Right cardiac atrium (tissue), 5 donors: ENCODE results near the gene DDX56. TPM values are rescaled to one million over a fixed set of nuclear protein-coding genes. Genes with fewer than 3 reads are reported as not detected.

ENCODE experiments used
- ATAC-seq, 2 donors: fragments of 200-7000 bp; cut with Tn5 transposase; one replicate each; pipeline versions ENCODE4 v1.8.0 to v1.9.1; 2020; ENCODE audit warnings: moderate library complexity in 2 of 2, mild to moderate bottlenecking in 1 of 2
- DNase-seq, 3 donors: peaks; one replicate each; pipeline ENCODE4 v3.0.0-alpha.2; 2020
- H3K27ac ChIP-seq: one replicate; pipeline ENCODE4 v1.5.1; 2013; ENCODE audit warnings: mild to moderate bottlenecking, low read length, control low read depth, moderate library complexity
- H3K27me3 ChIP-seq: one replicate; pipeline ENCODE4 v1.6.1; 2013; ENCODE audit not compliant: control insufficient read depth, insufficient read depth
- H3K4me1 ChIP-seq: one replicate; pipeline ENCODE4 v1.6.1; 2013; ENCODE audit warnings: low read length; ENCODE audit not compliant: control insufficient read depth, insufficient read depth
- H3K4me3 ChIP-seq: one replicate; pipeline ENCODE4 v1.5.1; 2013; ENCODE audit warnings: low read length, control low read depth
- H3K9me3 ChIP-seq: one replicate; pipeline ENCODE4 v1.6.1; 2013; ENCODE audit warnings: low read length; ENCODE audit not compliant: control insufficient read depth
- WGBS: extraction: QIAGEN DNeasy Blood & Tissue Kit; methylation state at CpG from one replicate; pipeline ENCODE4 v1.1.7; 2013; 5-methylcytosine and 5-hydroxymethylcytosine counted together
- intact Hi-C, 4 donors: fragments of 100-400 bp; cut with DNase I; formaldehyde crosslinking; loops; one replicate each; pipeline versions ENCODE4 v1.11.0 to v1.14.0; 2022 to 2023
- long read RNA-seq, 4 donors: library from polyadenylated mRNA; unstranded; transcript quantifications; one replicate each; pipeline ENCODE4 v2.0.0, GENCODE V29; 2020 to 2021
- polyA plus RNA-seq: library from polyadenylated mRNA; stranded (reverse); fragments of 200-250 nt; gene quantifications from one replicate; pipeline ENCODE4 v1.2.3, GENCODE V29; 2013
- total RNA-seq, 4 donors: library from RNA; stranded (reverse); fragmentation: NEBNext Ultra II Directional; extraction: Animal tissue kit (Norgen Biotek cat#: 25700); gene quantifications; one replicate each; pipeline ENCODE4 v1.2.1, GENCODE V29; 2021
- donor health status: healthy with polysubstance abuse.
- donor health status: DM: no; HTN: yes; CAD: no.
- donor health status: DM: no; HTN: no; CAD: no.
- donor health status: DM: no; HTN: yes; CAD: no; lungs with severe emphysema.
- donor health status: DM: yes; HTN: yes; CAD: no.

The DDX56 gene
- 10 to 100 TPM; 23.4 to 35.5 (median 28.2) TPM for total RNA-seq
- 24.1 TPM for polyA plus RNA-seq
- long read RNA-seq, donor 1, transcript DDX56-206 (14 exons, 1,853 nt) = minor isoform, 7 of 60 reads
- long read RNA-seq, donor 1, transcript DDX56-201 (14 exons, 2,336 nt) = major isoform, 39 of 60 reads
- long read RNA-seq, donor 1, partial matches to known transcripts = 6 of 60 reads
- long read RNA-seq, donor 1, other reads (novel, unspliced or antisense) = 4 of 60 reads
- long read RNA-seq, donor 2, transcript DDX56-201 (14 exons, 2,336 nt) = major isoform, 21 of 32 reads
- long read RNA-seq, donor 2, partial matches to known transcripts = 2 of 32 reads
- long read RNA-seq, donor 2, other reads (novel, unspliced or antisense) = 5 of 32 reads
- long read RNA-seq, donor 3, transcript DDX56-201 (14 exons, 2,336 nt) = major isoform, 112 of 149 reads
- long read RNA-seq, donor 3, transcript DDX56-206 (14 exons, 1,853 nt) = minor isoform, 13 of 149 reads
- long read RNA-seq, donor 3, transcript DDX56-212 (13 exons, 1,781 nt) = minor isoform, 5 of 149 reads
- long read RNA-seq, donor 3, partial matches to known transcripts = 6 of 149 reads
- long read RNA-seq, donor 3, other reads (novel, unspliced or antisense) = 12 of 149 reads
- long read RNA-seq, donor 4, transcript DDX56-201 (14 exons, 2,336 nt) = major isoform, 15 of 19 reads
- long read RNA-seq, donor 4, partial matches to known transcripts = 1 of 19 reads
- long read RNA-seq, donor 4, other reads (novel, unspliced or antisense) = 1 of 19 reads

GRCh38 chr7:44573464-44574286, at the start of gene DDX56:
DDX56 (minus strand) TSS chr7:44573908; CDS start chr7:44573895, 13 bp downstream.
- no peaks in the 10 kb centered on the region for H3K9me3 ChIP-seq
- peaks cover 8% of the 10 kb centered on the region for H3K4me1 ChIP-seq
- peak within 1 kb of the TSS; percentile 89 for H3K27ac ChIP-seq
- peak; percentile 97 to 98 for ATAC-seq
- WGBS = under 1% methylated on average over 74 of the region's 74 CpGs
- peak; percentile 97 to 98 (median 98) for DNase-seq
- intact Hi-C loops = no loop called here
- peak within 1 kb of the TSS; percentile 63 for H3K4me3 ChIP-seq
- H3K27me3 ChIP-seq = no peaks in the 10 kb centered on the region

- Histone ChIP-seq H3K4me1 (peaks cover 9% of the 10 kb centered on the region), H3K4me3 (no peak overlapping the region), H3K27ac (peak overlapping the region; percentile 26), H3K9me3 (no peaks in the 10 kb centered on the region), H3K27me3 (no peaks in the 10 kb centered on the region)
- WGBS = 71% methylated on average over 5 of the region's 5 CpGs
- DNase-seq (no peak), ATAC-seq (peak; percentile 20 to 40)
- intact Hi-C loops = no loop called here
Observed at GRCh38 chr7:44622342-44623151, 48.8 kb upstream of the DDX56 start.

- Histone ChIP-seq H3K4me3 (no peak overlapping the region), H3K4me1 (peaks cover 11% of the 10 kb centered on the region), H3K9me3 (no peaks in the 10 kb centered on the region), H3K27ac (peak overlapping the region; percentile 13), H3K27me3 (no peaks in the 10 kb centered on the region)
- 87% methylated on average over 5 of the region's 5 CpGs for WGBS
- intact Hi-C loops = no loop called here
- ATAC-seq (no peak), DNase-seq (no peak)
Observed at GRCh38 chr7:44621750-44622103, 48.0 kb upstream of the DDX56 start.

- Histone ChIP-seq H3K4me1 (peaks cover 10% of the 10 kb centered on the region), H3K27me3 (no peaks in the 10 kb centered on the region), H3K27ac (peak overlapping the region; percentile 13), H3K9me3 (no peaks in the 10 kb centered on the region), H3K4me3 (no peak overlapping the region)
- intact Hi-C loops = no loop called here
- WGBS = 75% methylated on average over 11 of the region's 11 CpGs
- peak; percentile 38 to 72 for ATAC-seq
- peak in 1 of 3 donors; percentile 51 for DNase-seq
Observed at GRCh38 chr7:44621034-44621749, 47.5 kb upstream of the DDX56 start.

GRCh38 chr7:44618753-44619152, 45.0 kb upstream of the DDX56 start:
- H3K4me1 ChIP-seq = peaks cover 14% of the 10 kb centered on the region
- 65% methylated on average over 3 of the region's 3 CpGs for WGBS
- DNase-seq (no peak), ATAC-seq (no peak)
- H3K27me3 ChIP-seq = no peaks in the 10 kb centered on the region
- no peaks in the 10 kb centered on the region for H3K9me3 ChIP-seq
- H3K27ac ChIP-seq = peak overlapping the region; percentile 29
- H3K4me3 ChIP-seq = no peak overlapping the region
- intact Hi-C loops = no loop called here

- intact Hi-C loops = no loop called here
- Histone ChIP-seq H3K27me3 (no peaks in the 10 kb centered on the region), H3K9me3 (no peaks in the 10 kb centered on the region), H3K4me1 (peaks cover 13% of the 10 kb centered on the region), H3K4me3 (no peak overlapping the region), H3K27ac (no peak overlapping the region)
- ATAC-seq (no peak), DNase-seq (no peak)
- WGBS = 93% methylated on average over 1 of the region's 1 CpG
Observed at GRCh38 chr7:44618045-44618444, 44.3 kb upstream of the DDX56 start.

GRCh38 chr7:44617225-44617890, 43.6 kb upstream of the DDX56 start:
- Histone ChIP-seq H3K27ac (no peak overlapping the region), H3K4me3 (no peak overlapping the region), H3K9me3 (no peaks in the 10 kb centered on the region), H3K4me1 (peaks cover 7% of the 10 kb centered on the region), H3K27me3 (no peaks in the 10 kb centered on the region)
- intact Hi-C loops = no loop called here
- DNase-seq (no peak), ATAC-seq (no peak)
- WGBS = 80% methylated on average over 2 of the region's 2 CpGs

- H3K4me1 ChIP-seq = peaks cover 7% of the 10 kb centered on the region
- DNase-seq (no peak), ATAC-seq (no peak)
- no peak overlapping the region for H3K4me3 ChIP-seq
- no peaks in the 10 kb centered on the region for H3K9me3 ChIP-seq
- 90% methylated on average over 12 of the region's 12 CpGs for WGBS
- no peak overlapping the region for H3K27ac ChIP-seq
- intact Hi-C loops = no loop called here
- no peaks in the 10 kb centered on the region for H3K27me3 ChIP-seq
Observed at GRCh38 chr7:44616545-44616944, 42.8 kb upstream of the DDX56 start.

GRCh38 chr7:44615793-44616192, 42.1 kb upstream of the DDX56 start:
- H3K27ac ChIP-seq = no peak overlapping the region
- ATAC-seq = no peak
- WGBS = 86% methylated on average over 5 of the region's 5 CpGs
- H3K9me3 ChIP-seq = no peaks in the 10 kb centered on the region
- peaks cover 7% of the 10 kb centered on the region for H3K4me1 ChIP-seq
- intact Hi-C loops = no loop called here
- no peaks in the 10 kb centered on the region for H3K27me3 ChIP-seq
- no peak overlapping the region for H3K4me3 ChIP-seq
- no peak for DNase-seq
